H1 (cell line): ENCODE data around the gene EIF3J. TPM values are rescaled to one million over a fixed set of nuclear protein-coding genes. Genes with fewer than 3 reads are reported as not detected.

ENCODE experiments used
- CTCF ChIA-PET: fragments of 300-600 bp; sonication (Branson Sonifier 250); formaldehyde crosslinking; loops from one replicate; lab custom pipeline; 2021; ENCODE audit not compliant: partially characterized antibody; lab: Charles Lee
- POLR2A ChIA-PET: fragments of 300-600 bp; sonication (Branson Sonifier 250); formaldehyde crosslinking; loops from one replicate; lab custom pipeline; 2021; ENCODE audit warnings: inconsistent platforms; ENCODE audit not compliant: partially characterized antibody; lab: Charles Lee
- DNase-seq, 2 experiments: peaks; one replicate each; pipeline versions ENCODE4 v3.0.0 to v3.0.0-alpha.2; 2010 to 2022; ENCODE audit warnings: low spot score in 2 of 2, low read depth in 1 of 2, mixed read lengths in 1 of 2
- FAIRE-seq: peaks from 2 replicates; lab custom pipeline; 2011; peaks lifted over from hg19 to GRCh38; lab: Jason Lieb, UNC
- H2AFZ ChIP-seq: 2 replicates; pipeline ENCODE4 v1.8.1; 2012; ENCODE audit warnings: low read length, inconsistent platforms
- H2AK5ac ChIP-seq: 2 replicates; pipeline ENCODE4 v1.6.1; 2013; ENCODE audit warnings: low read depth, low read length
- H2BK120ac ChIP-seq: replicated peaks from 2 replicates; pipeline ENCODE3; 2013; ENCODE audit warnings: low read depth, low read length, inconsistent platforms
- H2BK12ac ChIP-seq: 2 replicates; pipeline ENCODE4 v1.6.1; 2013; ENCODE audit warnings: low read depth, low read length
- H2BK15ac ChIP-seq: 2 replicates; pipeline ENCODE4 v1.6.1; 2013; ENCODE audit warnings: low read length
- H2BK20ac ChIP-seq: 2 replicates; pipeline ENCODE4 v1.6.1; 2013; ENCODE audit warnings: low read length
- H2BK5ac ChIP-seq: 2 replicates; pipeline ENCODE4 v1.6.1; 2013; ENCODE audit warnings: low read depth, low read length
- H3K14ac ChIP-seq: 2 replicates; pipeline ENCODE4 v1.6.1; 2013; ENCODE audit warnings: inconsistent platforms; ENCODE audit not compliant: insufficient read length
- H3K18ac ChIP-seq: 2 replicates; pipeline ENCODE4 v1.6.1; 2013; ENCODE audit warnings: low read length; ENCODE audit errors: extremely low read depth
- H3K23ac ChIP-seq: 2 replicates; pipeline ENCODE4 v1.6.1; 2013; ENCODE audit warnings: inconsistent platforms; ENCODE audit not compliant: insufficient read length
- H3K23me2 ChIP-seq: 2 replicates; pipeline ENCODE4 v1.6.1; 2013; ENCODE audit warnings: low read depth, low read length
- H3K27ac ChIP-seq: 2 replicates; pipeline ENCODE4 v1.6.1; 2011; ENCODE audit warnings: low read depth, low read length, inconsistent platforms
- H3K27me3 ChIP-seq, 4 experiments: replicated peaks in 1 of 4; 1 replicate in 1 of 4; 2 replicates in 3 of 4; pipeline versions ENCODE4 v1.6.1 to v1.8.1; 2011 to 2013; ENCODE audit warnings: low read length in 3 of 4, mild to moderate bottlenecking in 3 of 4, inconsistent platforms in 2 of 4, mixed read lengths in 2 of 4, moderate library complexity in 1 of 4; ENCODE audit not compliant: control insufficient read depth in 3 of 4, insufficient read depth in 3 of 4; ENCODE audit errors: extremely low read depth in 1 of 4
- H3K36me3 ChIP-seq, 4 experiments: 2 replicates each; pipeline versions ENCODE4 v1.6.1 to v1.8.1; 2011 to 2013; ENCODE audit warnings: mild to moderate bottlenecking in 4 of 4, low read length in 3 of 4, moderate library complexity in 2 of 4, control low read depth in 1 of 4, inconsistent platforms in 1 of 4; ENCODE audit not compliant: insufficient read depth in 4 of 4, control insufficient read depth in 2 of 4
- H3K4ac ChIP-seq: replicated peaks from 2 replicates; pipeline ENCODE3; 2013; ENCODE audit warnings: low read length, low read depth, mixed read lengths, inconsistent platforms; ENCODE audit not compliant: insufficient read length
- H3K4me1 ChIP-seq, 4 experiments: replicated peaks in 1 of 4; 1 replicate in 1 of 4; 2 replicates in 3 of 4; pipeline versions ENCODE4 v1.6.1 to v1.8.1; 2011 to 2013; ENCODE audit warnings: low read length in 3 of 4, inconsistent platforms in 2 of 4, mixed read lengths in 1 of 4; ENCODE audit not compliant: insufficient read depth in 4 of 4, control insufficient read depth in 3 of 4
- H3K4me2 ChIP-seq, 2 experiments: 2 replicates each; pipeline versions ENCODE4 v1.6.1 to v1.8.1; 2011 to 2013; ENCODE audit warnings: low read depth in 2 of 2, low read length in 2 of 2, control low read depth in 1 of 2, inconsistent platforms in 1 of 2, mild to moderate bottlenecking in 1 of 2; ENCODE audit not compliant: insufficient read depth in 1 of 2
- H3K4me3 ChIP-seq, 4 experiments: fragments of 200-600, 300-600 bp in 1 of 4; sonication (generic), shearing (Covaris generic), sonication (Bioruptor Twin) in 1 of 4; 2 replicates each; pipeline versions ENCODE4 v1.5.1 to v1.8.1; 2011 to 2016; ENCODE audit warnings: low read length in 4 of 4, low read depth in 3 of 4, control low read depth in 2 of 4, inconsistent platforms in 2 of 4, mild to moderate bottlenecking in 2 of 4, mixed read lengths in 1 of 4, moderate library complexity in 1 of 4; ENCODE audit not compliant: insufficient read depth in 2 of 4; ENCODE audit errors: extremely low read depth in 1 of 4
- H3K56ac ChIP-seq: replicated peaks from 2 replicates; pipeline ENCODE3; 2013; ENCODE audit warnings: low read depth, mild to moderate bottlenecking, mixed read lengths, low read length, inconsistent platforms; ENCODE audit not compliant: insufficient read length
- H3K79me1 ChIP-seq: 2 replicates; pipeline ENCODE4 v1.6.1; 2013; ENCODE audit warnings: low read depth, low read length, control low read depth
- H3K79me2 ChIP-seq, 2 experiments: 2 replicates each; pipeline versions ENCODE4 v1.6.1 to v1.8.1; 2012 to 2013; ENCODE audit warnings: low read length in 2 of 2, mild to moderate bottlenecking in 2 of 2, inconsistent platforms in 1 of 2; ENCODE audit not compliant: insufficient read depth in 2 of 2, control insufficient read depth in 1 of 2
- H3K9ac ChIP-seq, 4 experiments: replicated peaks in 1 of 4; 1 replicate in 1 of 4; 2 replicates in 3 of 4; pipeline versions ENCODE4 v1.6.1 to v1.8.1; 2011 to 2013; ENCODE audit warnings: low read depth in 3 of 4, low read length in 3 of 4, control low read depth in 2 of 4, mild to moderate bottlenecking in 2 of 4, moderate library complexity in 2 of 4, inconsistent platforms in 1 of 4; ENCODE audit errors: extremely low read depth in 1 of 4
- H3K9me3 ChIP-seq, 2 experiments: 2 replicates each; pipeline versions ENCODE4 v1.6.1 to v1.8.1; 2012 to 2013; ENCODE audit warnings: mild to moderate bottlenecking in 2 of 2, moderate library complexity in 2 of 2, control low read depth in 1 of 2, inconsistent platforms in 1 of 2, low read depth in 1 of 2, low read length in 1 of 2, mixed read lengths in 1 of 2; ENCODE audit not compliant: insufficient read depth in 2 of 2
- H4K20me1 ChIP-seq, 2 experiments: replicated peaks in 1 of 2; 2 replicates each; pipeline versions ENCODE3 to v1.8.1; 2011 to 2013; ENCODE audit warnings: inconsistent platforms in 2 of 2, low read length in 2 of 2, mild to moderate bottlenecking in 1 of 2; ENCODE audit not compliant: insufficient read depth in 2 of 2, control insufficient read depth in 1 of 2
- H4K5ac ChIP-seq: 2 replicates; pipeline ENCODE4 v1.6.1; 2013; ENCODE audit warnings: low read length, low read depth, mixed read lengths, inconsistent platforms; ENCODE audit not compliant: insufficient read length
- H4K8ac ChIP-seq: 2 replicates; pipeline ENCODE4 v1.8.0; 2013; ENCODE audit warnings: mild to moderate bottlenecking, moderate library complexity, low read length, inconsistent platforms; ENCODE audit not compliant: insufficient read depth; ENCODE audit errors: extremely low read depth
- H4K91ac ChIP-seq: replicated peaks from 2 replicates; pipeline ENCODE3; 2013; ENCODE audit warnings: low read length, mixed read lengths, inconsistent platforms; ENCODE audit not compliant: insufficient read length
- ATF2 ChIP-seq: IDR thresholded peaks from 2 replicates; pipeline ENCODE4 v1.6.1; 2012; ENCODE audit warnings: low read length, inconsistent platforms
- EGR1 ChIP-seq: IDR thresholded peaks from 2 replicates; pipeline ENCODE4 v1.6.1; 2011; ENCODE audit warnings: low read depth, low read length, borderline replicate concordance
- NRF1 ChIP-seq: IDR thresholded peaks from 2 replicates; pipeline ENCODE4 v1.6.1; 2011; ENCODE audit warnings: mild to moderate bottlenecking, low read depth, low read length, improper control_type of control experiment
- POU5F1 ChIP-seq: IDR thresholded peaks from 2 replicates; pipeline ENCODE4 v1.6.1; 2011; ENCODE audit warnings: low read depth, mild to moderate bottlenecking, low read length, moderate library complexity
- SAP30 ChIP-seq: fragments of 300-600 bp; sonication (generic); IDR thresholded peaks from 2 replicates; pipeline ENCODE4 v1.7.1; 2012; ENCODE audit warnings: low read length, moderate library complexity, mild to moderate bottlenecking, inconsistent platforms; ENCODE audit not compliant: insufficient read depth, insufficient replicate concordance
- YY1 ChIP-seq: IDR thresholded peaks from 2 replicates; pipeline ENCODE4 v1.6.1; 2011; ENCODE audit warnings: low read depth, mild to moderate bottlenecking, low read length
- WGBS, 2 experiments: shearing (Covaris generic) in 1 of 2; methylation state at CpG; one replicate each; pipeline versions ENCODE4 v1.1.6 to v1.1.7; 2013 to 2015; ENCODE audit warnings: low lambda C conversion rate in 2 of 2, mixed read lengths in 2 of 2, inconsistent platforms in 1 of 2, low coverage in 1 of 2, missing lambda C conversion rate in 1 of 2; ENCODE audit not compliant: insufficient replicate concordance in 2 of 2, insufficient coverage in 1 of 2, insufficient read length in 1 of 2; ENCODE audit errors: extremely low coverage in 1 of 2, missing lambda C conversion rate in 1 of 2; 5-methylcytosine and 5-hydroxymethylcytosine counted together
- polyA plus RNA-seq, 7 experiments: library from polyadenylated mRNA; depleted of rRNA in 3 of 7; stranded (reverse) in 5 of 7; unstranded in 2 of 7; fragments of >200 nt in 5 of 7; fragments of 200-250 nt in 2 of 7; gene quantifications; 1 replicate in 5 of 7; 2 replicates in 1 of 7; 4 replicates in 1 of 7; pipeline versions ENCODE4 v1.2.1 to v1.2.3, GENCODE V29; 2011 to 2013; ENCODE audit warnings: missing spikeins in 2 of 7, mixed read lengths in 2 of 7
- total RNA-seq: library from RNA; stranded (reverse); fragmentation: NEBNext Ultra II Directional; extraction: Animal tissue kit (Norgen Biotek cat#: 25700); gene quantifications from 2 replicates; pipeline ENCODE4 v1.2.1, GENCODE V29; 2021

Gene EIF3J
- total and polyA plus RNA-seq, 2 of the 8 experiments (the other 6 are each of a cell fraction or from before 2014, with no cell fraction given), result 26.8 to 119 TPM

GRCh38 chr15:44554934-44555723, 18.2 kb downstream of the EIF3J start:
- no peak overlapping the region for H2BK20ac ChIP-seq
- no peak overlapping the region for H3K4ac ChIP-seq
- no peaks in the 10 kb centered on the region for H3K9me3 ChIP-seq
- 100% methylated on average over 4 of the region's 4 CpGs; no CpG with 5 or more reads in 1 of the 2 experiments for WGBS, 2 experiments
- H3K36me3 ChIP-seq, result peaks cover 11 to 78% (median 44%) of the 10 kb centered on the region in 4 experiments
- CTCF ChIA-PET, result interaction anchor here (0.6 to 2.4 kb wide), 4 partner anchors 7 to 26 kb away, joined by 3 to 8 read pairs (median 4); no protein-coding TSS in a partner anchor
- POLR2A ChIA-PET, result interaction anchor here (1.1 to 1.9 kb wide), 3 partner anchors 9 to 17 kb away, joined by 4 to 5 read pairs (median 4); no protein-coding TSS in a partner anchor
- TF ChIP-seq EGR1, result no peak
- TF ChIP-seq SAP30, result no peak
- TF ChIP-seq YY1, result no peak
- no peak for TF ChIP-seq POU5F1
- no peak for TF ChIP-seq NRF1
- TF ChIP-seq ATF2, result no peak
- TF ChIP-seq, all 59 proteins: peak for 0
- Histone ChIP-seq H4K5ac (no peak overlapping the region), H3K23ac (no peak overlapping the region), H3K4me3 (no peak overlapping the region), H3K79me2 (0 out of 4 replicates have a peak, but pooled peaks cover 0 to 3% of the 10 kb centered on the region in 2 experiments), H2BK5ac (no peak overlapping the region), H3K79me1 (no peaks in the 10 kb centered on the region), H2BK15ac (no peak overlapping the region), H2AK5ac (no peak overlapping the region), H3K27ac (no peak overlapping the region), H3K14ac (no peak overlapping the region), H3K4me2 (no peak overlapping the region), H3K4me1 (no peaks in the 10 kb centered on the region), H3K18ac (no peak overlapping the region), H2BK120ac (no peak overlapping the region), H3K9ac (no peak overlapping the region), H2AFZ (no peak overlapping the region), H3K56ac (no peak overlapping the region), H3K27me3 (no peaks in the 10 kb centered on the region), H3K23me2 (no peaks in the 10 kb centered on the region), H4K20me1 (peaks cover 0 to 1% of the 10 kb centered on the region in 2 experiments), H2BK12ac (no peak overlapping the region), H4K91ac (no peak overlapping the region), H4K8ac (no peak overlapping the region)
- DNase-seq (no peak), FAIRE-seq (no peak)
